ENCODE data around the gene TET3. TPM values are rescaled to one million over a fixed set of nuclear protein-coding genes. Genes with fewer than 3 reads are reported as not detected.

The TET3 gene
- polyA plus RNA-seq, 3 donors: 0.79 to 18.6 (median 1.4) TPM

DNA sequence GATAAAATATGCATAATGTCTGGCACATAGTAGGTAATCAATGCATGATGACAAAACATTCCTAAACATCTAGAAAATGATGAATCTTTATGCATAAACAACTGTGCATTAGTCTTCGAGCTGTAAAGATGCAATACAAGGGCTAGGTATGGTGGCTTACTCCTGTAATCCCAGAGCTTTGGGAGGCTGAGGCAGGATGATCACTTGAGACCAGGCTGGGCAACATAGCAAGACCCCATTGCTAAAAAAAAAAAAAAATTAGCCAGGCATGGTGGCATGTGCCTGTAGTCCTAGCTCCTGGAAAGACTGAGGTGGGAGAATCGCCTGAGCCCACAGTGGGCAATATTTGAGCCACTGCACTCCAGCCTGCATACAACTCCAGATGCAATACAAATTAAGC lies 5.3 kb downstream of the TET3 start:
- no peak for DNase-seq
- Histone ChIP-seq H3K27me3 (ENCODE audit: control insufficient read depth in 2 of 2, insufficient read depth in 2 of 2, low read length in 2 of 2) (no peaks in the 10 kb centered on the region), H3K4me3 (replicated peaks in 1 of 3; ENCODE audit: low read depth in 2 of 3, low read length in 3 of 3) (no peak overlapping the region), H3K36me3 (replicated peaks in 1 of 2; ENCODE audit: control insufficient read depth in 1 of 2, insufficient read depth in 2 of 2, low read length in 2 of 2) (peaks cover 15 to 70% of the 10 kb centered on the region in 2 donors), H3K4me2 (replicated peaks; ENCODE audit: extremely low read depth, low read length, poor library complexity, severe bottlenecking) (peak overlapping the region; percentile 8), H3K4me1 (ENCODE audit: control insufficient read depth in 1 of 2, insufficient read depth in 2 of 2, low read length in 2 of 2) (peaks cover 62 to 78% of the 10 kb centered on the region in 2 donors), H4K20me1 (ENCODE audit: insufficient read depth, low read length) (peaks cover 92% of the 10 kb centered on the region), H3K9ac (ENCODE audit: insufficient read depth, low read length, poor library complexity, severe bottlenecking) (no peak overlapping the region), H2AFZ (ENCODE audit: insufficient read depth, low read depth, low read length, poor library complexity, severe bottlenecking) (no peak overlapping the region), H3K9me3 (replicated peaks in 1 of 2; ENCODE audit: control insufficient read depth in 1 of 2, insufficient read depth in 1 of 2, low read length in 2 of 2) (no peaks in the 10 kb centered on the region), H3K27ac (ENCODE audit: low read depth in 1 of 2, low read length in 2 of 2) (peak overlapping the region in 1 of 2 donors; percentile 34), H3K79me2 (ENCODE audit: insufficient read depth, low read length) (peaks cover 96% of the 10 kb centered on the region)
- peaks cover 57 to 89% of the 10 kb centered on the region in 2 donors for H3K36me3 Mint-ChIP-seq
- intact Hi-C loops (cut with micrococcal nuclease): loop anchor here (5.0 to 10.0 kb wide), 4 partner anchors 32 to 165 kb away; partner anchors contain the start of gene STAMBP (in 1 of the 2)
- H3K4me3 Mint-ChIP-seq: no peak overlapping the region
- H3K27ac Mint-ChIP-seq: peak overlapping the region in 4 of 7 donors; percentile 11 to 51 (median 47)
- TF ChIP-seq CTCF (IDR thresholded peaks at IDR 0.05): no peak
- WGBS (ENCODE audit: insufficient coverage): 100% methylated on average over 1 of the region's 2 CpGs
- H3K27me3 Mint-ChIP-seq (ENCODE audit: low read depth in 3 of 3): no peaks in the 10 kb centered on the region
- H3K4me1 Mint-ChIP-seq: peaks cover 89% of the 10 kb centered on the region
- peaks cover 0 to 2% (median 0%) of the 10 kb centered on the region in 7 donors for H3K9me3 Mint-ChIP-seq

GRCh38 chr2:73990531-73990930 lies 5.8 kb downstream of the TET3 start:
- peak overlapping the region in 1 of 2 donors; percentile 34 for H3K27ac ChIP-seq (ENCODE audit: low read depth in 1 of 2, low read length in 2 of 2)
- no peaks in the 10 kb centered on the region for H3K9me3 ChIP-seq (replicated peaks in 1 of 2; ENCODE audit: control insufficient read depth in 1 of 2, insufficient read depth in 1 of 2, low read length in 2 of 2)
- peaks cover 62 to 84% of the 10 kb centered on the region in 2 donors for H3K4me1 ChIP-seq (ENCODE audit: control insufficient read depth in 1 of 2, insufficient read depth in 2 of 2, low read length in 2 of 2)
- H3K4me3 ChIP-seq (replicated peaks in 1 of 3; ENCODE audit: low read depth in 2 of 3, low read length in 3 of 3): no peak overlapping the region
- H3K4me1 Mint-ChIP-seq: peaks cover 92% of the 10 kb centered on the region
- no peaks in the 10 kb centered on the region for H3K27me3 Mint-ChIP-seq (ENCODE audit: low read depth in 3 of 3)
- intact Hi-C loops (cut with micrococcal nuclease): loop anchor here in 1 of 2 donors (5.0 kb wide), 1 partner anchor 47 kb away; no protein-coding TSS in a partner anchor
- no peak overlapping the region for H3K9ac ChIP-seq (ENCODE audit: insufficient read depth, low read length, poor library complexity, severe bottlenecking)
- peak overlapping the region in 3 of 7 donors; percentile 16 to 37 (median 19) for H3K27ac Mint-ChIP-seq
- H3K9me3 Mint-ChIP-seq: peaks cover 0 to 2% (median 0%) of the 10 kb centered on the region in 7 donors
- H3K79me2 ChIP-seq (ENCODE audit: insufficient read depth, low read length): peaks cover 100% of the 10 kb centered on the region
- H3K4me3 Mint-ChIP-seq: no peak overlapping the region
- H3K4me2 ChIP-seq (replicated peaks; ENCODE audit: extremely low read depth, low read length, poor library complexity, severe bottlenecking): peak overlapping the region; percentile 8
- H3K36me3 Mint-ChIP-seq: peaks cover 59 to 92% of the 10 kb centered on the region in 2 donors
- peaks cover 17 to 76% of the 10 kb centered on the region in 2 donors for H3K36me3 ChIP-seq (replicated peaks in 1 of 2; ENCODE audit: control insufficient read depth in 1 of 2, insufficient read depth in 2 of 2, low read length in 2 of 2)
- H2AFZ ChIP-seq (ENCODE audit: insufficient read depth, low read depth, low read length, poor library complexity, severe bottlenecking): no peak overlapping the region
- WGBS (ENCODE audit: insufficient coverage): 100% methylated on average over 1 of the region's 1 CpG
- no peak for TF ChIP-seq CTCF (IDR thresholded peaks at IDR 0.05)
- DNase-seq: no peak
- H4K20me1 ChIP-seq (ENCODE audit: insufficient read depth, low read length): peaks cover 98% of the 10 kb centered on the region
- H3K27me3 ChIP-seq (ENCODE audit: control insufficient read depth in 2 of 2, insufficient read depth in 2 of 2, low read length in 2 of 2): no peaks in the 10 kb centered on the region
